Choroid plexus epithelial cell (primary cell): ENCODE data around the gene TTC28.
"Not testable (repeated sequence)": the region's sequence is repeated elsewhere in the genome, so short reads cannot be mapped to it uniquely, and the experiment has no call there.

ENCODE experiments used
- DNase-seq: peaks from one replicate; pipeline ENCODE4 v3.0.0-alpha.2; 2010; ENCODE audit warnings: low read depth
- H3K4me3 ChIP-seq: 2 replicates; pipeline ENCODE4 v1.5.1; 2011; ENCODE audit warnings: low read depth, mild to moderate bottlenecking, control low read depth, low read length, moderate library complexity
- CTCF ChIP-seq: conservative IDR thresholded peaks from 2 replicates; pipeline ENCODE4 v1.5.1; 2011; ENCODE audit warnings: low read depth, mild to moderate bottlenecking, control low read depth, inconsistent platforms, low read length, moderate library complexity

The TTC28 gene

DNA sequence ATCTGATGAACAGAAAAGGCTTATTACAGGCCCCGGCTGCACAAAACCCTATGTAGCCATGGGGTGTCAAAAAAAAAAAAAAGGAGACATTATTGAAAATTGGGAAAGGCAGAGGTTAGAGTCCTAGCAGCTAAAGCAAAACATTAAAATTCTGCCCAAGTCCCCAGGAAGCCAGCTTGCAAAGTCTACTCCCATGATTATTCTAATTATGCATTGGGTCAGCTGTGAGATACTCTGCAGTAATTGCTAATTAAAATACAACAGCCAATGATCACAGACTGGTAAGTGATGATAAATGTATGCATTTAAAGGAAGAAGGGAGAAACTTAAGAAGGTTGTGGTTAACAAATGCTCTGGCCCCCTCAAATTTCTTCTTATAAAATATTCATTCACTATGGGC is 473.7 kb downstream of the TTC28 start:
- no peak for TF ChIP-seq CTCF
- no peak for DNase-seq
- no peak overlapping the region for H3K4me3 ChIP-seq

DNA sequence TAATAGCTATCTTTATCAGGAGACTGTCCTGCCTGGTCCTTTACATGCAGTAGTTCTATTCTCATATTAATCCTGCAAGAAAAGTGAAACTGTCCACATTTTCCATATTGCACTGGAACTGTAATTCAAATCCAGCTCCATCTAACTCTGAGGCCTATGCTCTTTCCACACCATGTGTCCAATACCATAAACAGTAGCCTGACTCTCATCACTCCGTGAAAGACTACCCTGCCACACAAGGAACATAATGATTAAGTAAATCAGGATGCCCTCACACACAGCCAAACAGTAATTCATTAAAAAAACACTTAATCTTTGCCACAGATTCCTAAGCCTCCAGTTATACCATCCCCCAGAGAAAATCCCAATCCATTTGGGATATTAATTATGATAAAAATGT is 475.3 kb downstream of the TTC28 start:
- DNase-seq = no peak
- TF ChIP-seq CTCF = no peak
- no peak overlapping the region for H3K4me3 ChIP-seq

- no peak for TF ChIP-seq CTCF
- no peak overlapping the region for H3K4me3 ChIP-seq
- no peak for DNase-seq
These were observed 476.4 kb downstream of the TTC28 start for GRCh38 chr22:28203286-28203685.

DNA sequence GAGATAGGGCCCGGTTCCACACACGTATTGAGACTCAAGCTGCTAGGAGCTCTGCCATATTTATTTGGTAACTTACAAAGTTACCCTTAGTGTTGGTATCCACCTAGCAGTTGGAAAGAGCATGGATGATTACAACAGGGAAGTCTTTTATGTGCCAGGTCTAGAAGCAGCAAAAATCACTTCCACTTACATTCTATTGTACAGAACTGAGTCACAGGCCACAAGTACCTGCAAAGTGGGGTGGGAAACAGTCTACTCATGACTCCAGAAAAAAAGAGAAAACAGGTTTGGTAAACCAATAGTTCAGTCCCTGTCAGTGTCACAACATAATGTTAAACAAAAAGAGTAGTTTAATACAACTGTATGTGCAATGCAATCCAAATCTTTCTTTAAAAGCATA is 480.9 kb downstream of the TTC28 start:
- TF ChIP-seq CTCF = no peak
- DNase-seq = no peak
- H3K4me3 ChIP-seq = no peak overlapping the region

- DNase-seq, H3K4me3 ChIP-seq: not testable (repeated sequence)
These were observed 488.1 kb downstream of the TTC28 start for GRCh38 chr22:28191571-28191970.

GRCh38 chr22:28188178-28188879 is 491.3 kb downstream of the TTC28 start:
- H3K4me3 ChIP-seq = no peak overlapping the region
- no peak for TF ChIP-seq CTCF
- DNase-seq = no peak

DNA sequence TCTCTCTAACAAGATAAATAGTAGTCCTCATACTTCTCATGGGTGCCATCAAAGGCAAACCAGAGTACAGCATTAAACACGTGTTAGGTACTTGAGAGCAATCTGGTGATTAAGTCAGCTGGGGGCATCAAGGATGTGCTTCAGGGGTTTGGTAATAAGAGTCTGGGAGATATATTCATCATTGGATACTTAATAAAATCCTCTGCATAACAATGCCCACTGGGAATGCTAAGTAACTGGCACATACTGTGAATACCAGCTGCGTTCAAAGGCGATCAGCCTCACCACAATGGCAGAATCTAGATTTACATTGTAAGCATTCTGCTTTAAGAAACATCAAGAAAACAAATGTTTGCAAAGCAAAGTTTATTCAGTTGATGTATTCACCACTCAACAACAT is 492.0 kb downstream of the TTC28 start:
- no peak overlapping the region for H3K4me3 ChIP-seq
- TF ChIP-seq CTCF = no peak
- DNase-seq = no peak
